ENCODE measurements around the gene ESR2.
"Not testable (repeated sequence)": the region's sequence is repeated elsewhere in the genome, so short reads cannot be mapped to it uniquely, and the experiment has no call there.

DNA sequence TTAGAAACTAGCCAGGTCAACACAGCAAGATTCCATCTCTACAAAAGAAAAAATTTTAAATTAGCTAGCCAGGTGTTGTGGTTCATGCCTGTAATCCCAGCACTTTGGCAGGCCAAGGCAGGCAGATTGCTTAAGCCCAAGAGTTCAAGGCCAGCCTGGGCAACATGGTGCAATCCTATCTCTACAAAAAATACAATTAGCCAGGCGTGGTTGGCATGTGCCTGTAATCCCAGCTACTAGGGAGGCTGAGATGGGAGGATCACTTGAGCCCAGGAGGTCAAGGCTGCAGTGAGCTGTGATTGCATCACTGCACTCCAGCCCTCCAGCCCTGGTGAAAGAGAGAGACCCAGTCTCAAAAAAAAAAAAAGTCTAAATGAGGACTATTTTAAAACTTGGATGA is 24.5 kb upstream of the ESR2 start:
- TF ChIP-seq, protein P1, sequence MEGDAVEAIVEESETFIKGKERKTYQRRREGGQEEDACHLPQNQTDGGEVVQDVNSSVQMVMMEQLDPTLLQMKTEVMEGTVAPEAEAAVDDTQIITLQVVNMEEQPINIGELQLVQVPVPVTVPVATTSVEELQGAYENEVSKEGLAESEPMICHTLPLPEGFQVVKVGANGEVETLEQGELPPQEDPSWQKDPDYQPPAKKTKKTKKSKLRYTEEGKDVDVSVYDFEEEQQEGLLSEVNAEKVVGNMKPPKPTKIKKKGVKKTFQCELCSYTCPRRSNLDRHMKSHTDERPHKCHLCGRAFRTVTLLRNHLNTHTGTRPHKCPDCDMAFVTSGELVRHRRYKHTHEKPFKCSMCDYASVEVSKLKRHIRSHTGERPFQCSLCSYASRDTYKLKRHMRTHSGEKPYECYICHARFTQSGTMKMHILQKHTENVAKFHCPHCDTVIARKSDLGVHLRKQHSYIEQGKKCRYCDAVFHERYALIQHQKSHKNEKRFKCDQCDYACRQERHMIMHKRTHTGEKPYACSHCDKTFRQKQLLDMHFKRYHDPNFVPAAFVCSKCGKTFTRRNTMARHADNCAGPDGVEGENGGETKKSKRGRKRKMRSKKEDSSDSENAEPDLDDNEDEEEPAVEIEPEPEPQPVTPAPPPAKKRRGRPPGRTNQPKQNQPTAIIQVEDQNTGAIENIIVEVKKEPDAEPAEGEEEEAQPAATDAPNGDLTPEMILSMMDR (IDR thresholded peaks at IDR 0.05; ENCODE audit: extremely low read depth in 1 of 2, insufficient read depth in 1 of 2, low read depth in 1 of 2, low read length in 2 of 2) = not testable (repeated sequence)
- TF ChIP-seq, protein P2, sequence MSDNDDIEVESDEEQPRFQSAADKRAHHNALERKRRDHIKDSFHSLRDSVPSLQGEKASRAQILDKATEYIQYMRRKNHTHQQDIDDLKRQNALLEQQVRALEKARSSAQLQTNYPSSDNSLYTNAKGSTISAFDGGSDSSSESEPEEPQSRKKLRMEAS (IDR thresholded peaks at IDR 0.05; ENCODE audit: insufficient read depth, insufficient read length) = not testable (repeated sequence)
- TF ChIP-seq EZH2 (IDR thresholded peaks at IDR 0.05; ENCODE audit: borderline replicate concordance, low read depth, low read length, severe bottlenecking); POLR2A (IDR thresholded peaks at IDR 0.05; ENCODE audit: low read depth, low read length); JUN (IDR thresholded peaks at IDR 0.05; ENCODE audit: borderline replicate concordance, insufficient read depth, insufficient read length, low read depth); FOS (IDR thresholded peaks at IDR 0.05; ENCODE audit: borderline replicate concordance, insufficient read depth, low read length); POLR2AphosphoS5 (IDR thresholded peaks at IDR 0.05; ENCODE audit: insufficient read depth, low read depth, low read length); MYC (IDR thresholded peaks at IDR 0.05; ENCODE audit: low read depth, low read length); GATA2 (IDR thresholded peaks at IDR 0.05; ENCODE audit: insufficient read depth, insufficient read length, low read depth, low read length): not testable (repeated sequence)
